ENCODE results near the gene TMUB2.

- TF ChIP-seq EZH2 (IDR thresholded peaks at IDR 0.05; ENCODE audit: insufficient read depth, poor library complexity, severe bottlenecking) (no peak), EZH2phosphoT487 (IDR thresholded peaks at IDR 0.05; ENCODE audit: insufficient read depth, low read depth) (no peak)
Measured at GRCh38 chr17:44197980-44198720, 11.4 kb downstream of the TMUB2 start.
